Measurements from ENCODE around the gene MATN3. TPM values are rescaled to one million over a fixed set of nuclear protein-coding genes. Genes with fewer than 3 reads are reported as not detected.

Gene MATN3
- total RNA-seq, 1 donor from 2014 or later: 1.2 TPM

GRCh38 chr2:20040489-20041172 lies 28.2 kb upstream of the MATN3 start:
- DNase-seq (ENCODE audit: low spot score): no peak

- DNase-seq (ENCODE audit: low spot score): no peak
Observed at GRCh38 chr2:20037660-20038059, 25.2 kb upstream of the MATN3 start.

GRCh38 chr2:20035955-20036666 lies 23.6 kb upstream of the MATN3 start:
- DNase-seq (ENCODE audit: low spot score): no peak

- no peak for DNase-seq (ENCODE audit: low spot score)
Observed at GRCh38 chr2:20034821-20035220, 22.4 kb upstream of the MATN3 start.

- no peak for DNase-seq (ENCODE audit: low spot score)
Observed at GRCh38 chr2:20034218-20034617, 21.8 kb upstream of the MATN3 start.

GRCh38 chr2:20033322-20033721 lies 20.9 kb upstream of the MATN3 start:
- no peak for DNase-seq (ENCODE audit: low spot score)

- DNase-seq (ENCODE audit: low spot score): no peak
Observed at GRCh38 chr2:20030224-20030623, 17.8 kb upstream of the MATN3 start.

- no peak for DNase-seq (ENCODE audit: low spot score)
Observed at GRCh38 chr2:20027705-20028434, 15.4 kb upstream of the MATN3 start.

GRCh38 chr2:20027260-20027677 lies 14.8 kb upstream of the MATN3 start:
- no peak for DNase-seq (ENCODE audit: low spot score)

- no peak for DNase-seq (ENCODE audit: low spot score)
Observed at GRCh38 chr2:20025065-20025786, 12.8 kb upstream of the MATN3 start.

GRCh38 chr2:20023688-20024087 lies 11.2 kb upstream of the MATN3 start:
- no peak for DNase-seq (ENCODE audit: low spot score)

GRCh38 chr2:20021405-20022009 lies 9.0 kb upstream of the MATN3 start:
- DNase-seq (ENCODE audit: low spot score): no peak

GRCh38 chr2:20019747-20020146 lies 7.3 kb upstream of the MATN3 start:
- DNase-seq (ENCODE audit: low spot score): no peak

GRCh38 chr2:20018601-20019152 lies 6.2 kb upstream of the MATN3 start:
- DNase-seq (ENCODE audit: low spot score): no peak

GRCh38 chr2:20016346-20016745 lies 3.9 kb upstream of the MATN3 start:
- DNase-seq (ENCODE audit: low spot score): no peak

- DNase-seq (ENCODE audit: low spot score): no peak
Observed at GRCh38 chr2:20015482-20016083, 3.1 kb upstream of the MATN3 start.

GRCh38 chr2:20013126-20013849 lies 820 bp upstream of the MATN3 start:
- DNase-seq (ENCODE audit: low spot score): no peak

- no peak for DNase-seq (ENCODE audit: low spot score)
Observed at GRCh38 chr2:20012032-20012281, 511 bp downstream of the MATN3 start.

- DNase-seq (ENCODE audit: low spot score): no peak
Observed at GRCh38 chr2:20011276-20012031, 1.0 kb downstream of the MATN3 start.
